ENCODE measurements around the gene CBLB. TPM values are rescaled to one million over a fixed set of nuclear protein-coding genes. Genes with fewer than 3 reads are reported as not detected.

CBLB gene
- total and polyA plus RNA-seq, 4 donors, result 3.1 to 22.8 (median 9.8) TPM

GRCh38 chr3:105801397-105801796 is 67.4 kb downstream of the CBLB start:
- no peak overlapping the region for H3K27ac ChIP-seq (ENCODE audit: low read depth in 1 of 2, low read length in 2 of 2)
- H3K4me1 ChIP-seq (ENCODE audit: control insufficient read depth in 4 of 4, insufficient read depth in 4 of 4, low read length in 3 of 4), result peaks cover 0 to 4% (median 0%) of the 10 kb centered on the region in 4 donors
- no peaks in the 10 kb centered on the region for H3K27me3 ChIP-seq (ENCODE audit: control insufficient read depth in 4 of 4, insufficient read depth in 4 of 4, low read length in 3 of 4)
- no peak for DNase-seq (ENCODE audit: low spot score)
- no peak overlapping the region for H3K4me3 ChIP-seq (ENCODE audit: low read depth in 1 of 3, low read length in 3 of 3)
- no peak overlapping the region for H3K9ac ChIP-seq (ENCODE audit: low read depth in 1 of 2, low read length in 2 of 2)
- no peak for TF ChIP-seq HNF4A (conservative IDR thresholded peaks at IDR 0.05)
- TF ChIP-seq HNF4G (IDR thresholded peaks at IDR 0.05), result no peak
- no peak for TF ChIP-seq RXRA (IDR thresholded peaks at IDR 0.05)
- no peak for TF ChIP-seq FOXA1 (IDR thresholded peaks at IDR 0.05)
- TF ChIP-seq FOXA2 (IDR thresholded peaks at IDR 0.05), result no peak
- no peak for TF ChIP-seq JUND (IDR thresholded peaks at IDR 0.05)
- TF ChIP-seq NR2F2 (IDR thresholded peaks at IDR 0.05), result no peak
- no peak for TF ChIP-seq REST (IDR thresholded peaks at IDR 0.05)
- no peak for TF ChIP-seq YY1 (IDR thresholded peaks at IDR 0.05)
- no peak for TF ChIP-seq EGR1 (IDR thresholded peaks at IDR 0.05; ENCODE audit: low read depth in 2 of 2)
- TF ChIP-seq SP1 (IDR thresholded peaks at IDR 0.05), result no peak
- TF ChIP-seq MAX (IDR thresholded peaks at IDR 0.05), result no peak
- no peak for TF ChIP-seq RAD21 (IDR thresholded peaks at IDR 0.05)
- no peak for TF ChIP-seq TAF1 (conservative IDR thresholded peaks at IDR 0.05)
- no peak for TF ChIP-seq CTCF (IDR thresholded peaks at IDR 0.05; ENCODE audit: low read depth, low read length, missing input control)
- TF ChIP-seq GABPA (IDR thresholded peaks at IDR 0.05 in 1 of 2, conservative IDR thresholded peaks at IDR 0.05 in 1 of 2), result no peak
- no peak for TF ChIP-seq ZBTB33 (IDR thresholded peaks at IDR 0.05)
- TF ChIP-seq ATF3 (IDR thresholded peaks at IDR 0.05), result no peak
- WGBS, result 95% methylated on average over 2 of the region's 2 CpGs
- H3K9me3 ChIP-seq (ENCODE audit: control insufficient read depth in 4 of 4, low read length in 3 of 4), result no peaks in the 10 kb centered on the region
- H3K36me3 ChIP-seq (ENCODE audit: control insufficient read depth in 4 of 4, insufficient read depth in 3 of 4, low read depth in 1 of 4, low read length in 3 of 4), result no peaks in the 10 kb centered on the region
